Neuronal stem cell (in vitro differentiated cells): ENCODE measurements around the gene GARNL3.

ENCODE experiments used
- DNase-seq: peaks from one replicate; pipeline ENCODE4 v3.0.0-alpha.2; 2013; ENCODE audit warnings: low spot score
- H2AFZ ChIP-seq: one replicate; pipeline ENCODE4 v1.6.1; 2013; ENCODE audit warnings: mild to moderate bottlenecking, low read length, inconsistent platforms
- H2AK5ac ChIP-seq: 2 replicates; pipeline ENCODE4 v1.6.1; 2013; ENCODE audit warnings: low read depth, mild to moderate bottlenecking, inconsistent platforms, low read length, moderate library complexity, mixed read lengths
- H2BK120ac ChIP-seq: 2 replicates; pipeline ENCODE4 v1.6.1; 2013; ENCODE audit warnings: low read depth, mild to moderate bottlenecking, inconsistent platforms, low read length, moderate library complexity, mixed read lengths
- H2BK12ac ChIP-seq: one replicate; pipeline ENCODE4 v1.6.1; 2013; ENCODE audit warnings: low read length, inconsistent platforms
- H2BK15ac ChIP-seq: 2 replicates; pipeline ENCODE4 v1.6.1; 2013; ENCODE audit warnings: mild to moderate bottlenecking, low read length, inconsistent platforms, mixed read lengths
- H2BK5ac ChIP-seq: one replicate; pipeline ENCODE4 v1.6.1; 2013; ENCODE audit warnings: inconsistent platforms, mild to moderate bottlenecking, low read length, moderate library complexity
- H3K14ac ChIP-seq: one replicate; pipeline ENCODE4 v1.6.1; 2013; ENCODE audit warnings: low read length, inconsistent platforms
- H3K18ac ChIP-seq: 2 replicates; pipeline ENCODE4 v1.6.1; 2013; ENCODE audit warnings: low read length, inconsistent platforms
- H3K23ac ChIP-seq: 2 replicates; pipeline ENCODE4 v1.6.1; 2013; ENCODE audit warnings: low read depth, mild to moderate bottlenecking, mixed read lengths, low read length, inconsistent platforms; ENCODE audit not compliant: poor library complexity
- H3K27ac ChIP-seq: replicated peaks from 3 replicates; pipeline ENCODE4 v1.5.1; 2013; ENCODE audit warnings: low read length, inconsistent platforms
- H3K27me3 ChIP-seq, 3 experiments: 2 replicates each; pipeline ENCODE4 v1.6.1; 2013; ENCODE audit warnings: low read length in 3 of 3, mild to moderate bottlenecking in 2 of 3, inconsistent platforms in 1 of 3, low read depth in 1 of 3, mixed read lengths in 1 of 3, moderate library complexity in 1 of 3; ENCODE audit not compliant: control insufficient read depth in 3 of 3, insufficient read depth in 3 of 3
- H3K36me3 ChIP-seq, 2 donors: replicated peaks in 1 of 2; 2 replicates each; pipeline ENCODE4 v1.6.1; 2013; ENCODE audit warnings: low read length in 2 of 2; ENCODE audit not compliant: control insufficient read depth in 2 of 2, insufficient read depth in 2 of 2
- H3K4ac ChIP-seq: 2 replicates; pipeline ENCODE4 v1.6.1; 2013; ENCODE audit warnings: inconsistent platforms, mild to moderate bottlenecking, low read length, moderate library complexity
- H3K4me1 ChIP-seq, 2 donors: 1 replicate in 1 of 2; 2 replicates in 1 of 2; pipeline ENCODE4 v1.6.1; 2013; ENCODE audit warnings: low read length in 2 of 2, low read depth in 1 of 2; ENCODE audit not compliant: control insufficient read depth in 2 of 2, insufficient read depth in 1 of 2
- H3K4me2 ChIP-seq: one replicate; pipeline ENCODE4 v1.6.1; 2013; ENCODE audit warnings: mild to moderate bottlenecking, low read length, inconsistent platforms; ENCODE audit not compliant: insufficient read depth, poor library complexity, severe bottlenecking
- H3K4me3 ChIP-seq, 2 donors: 2 replicates each; pipeline ENCODE4 v1.5.1; 2013; ENCODE audit warnings: low read length in 2 of 2, mild to moderate bottlenecking in 2 of 2, inconsistent platforms in 1 of 2, moderate library complexity in 1 of 2
- H3K79me1 ChIP-seq: one replicate; pipeline ENCODE4 v1.6.1; 2013; ENCODE audit warnings: low read depth, mild to moderate bottlenecking, inconsistent platforms, low read length, moderate library complexity
- H3K9ac ChIP-seq: one replicate; pipeline ENCODE4 v1.6.1; 2013; ENCODE audit warnings: mild to moderate bottlenecking, low read depth, low read length, inconsistent platforms; ENCODE audit not compliant: poor library complexity
- H3K9me3 ChIP-seq, 2 donors: replicated peaks in 1 of 2; 2 replicates each; pipeline versions ENCODE3 to v1.6.1; 2013; ENCODE audit warnings: low read length in 2 of 2, mild to moderate bottlenecking in 2 of 2, inconsistent platforms in 1 of 2, low read depth in 1 of 2, mixed read lengths in 1 of 2, moderate library complexity in 1 of 2; ENCODE audit not compliant: control insufficient read depth in 2 of 2, insufficient read depth in 1 of 2
- H4K8ac ChIP-seq: one replicate; pipeline ENCODE4 v1.6.1; 2013; ENCODE audit warnings: low read depth, mild to moderate bottlenecking, inconsistent platforms, low read length, moderate library complexity
- H4K91ac ChIP-seq: one replicate; pipeline ENCODE4 v1.6.1; 2013; ENCODE audit warnings: low read length, low read depth, mild to moderate bottlenecking, inconsistent platforms; ENCODE audit not compliant: poor library complexity
- WGBS, 2 donors: extraction: QIAGEN DNeasy Blood & Tissue Kit; methylation state at CpG; one replicate each; pipeline ENCODE4 v1.1.7; 2013; ENCODE audit warnings: missing lambda C conversion rate in 2 of 2, mixed read lengths in 1 of 2; ENCODE audit not compliant: insufficient read length in 2 of 2, insufficient replicate concordance in 1 of 2; ENCODE audit errors: extremely low coverage in 2 of 2; 5-methylcytosine and 5-hydroxymethylcytosine counted together

The GARNL3 gene

DNA sequence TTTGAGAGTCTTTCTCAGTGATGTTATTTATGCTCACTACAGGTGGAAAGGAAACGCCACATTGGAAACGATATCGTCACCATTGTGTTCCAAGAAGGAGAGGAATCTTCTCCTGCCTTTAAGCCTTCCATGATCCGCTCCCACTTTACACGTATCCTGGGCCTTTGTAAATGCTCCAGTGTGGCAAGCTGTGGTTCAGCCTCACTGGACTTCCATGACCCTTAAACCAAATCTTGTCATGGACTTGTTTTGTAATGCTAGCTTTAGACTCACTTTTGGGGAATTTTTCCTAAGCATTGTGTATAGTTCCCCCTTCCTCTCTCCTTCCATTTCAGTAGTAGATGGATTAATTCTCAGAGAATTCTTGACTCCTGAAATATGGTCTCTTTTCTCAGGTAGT lies 71.5 kb downstream of the GARNL3 start:
- H3K23ac ChIP-seq, result no peak overlapping the region
- no peaks in the 10 kb centered on the region for H3K27me3 ChIP-seq
- no peak overlapping the region for H3K27ac ChIP-seq
- WGBS, 2 donors, result no CpG with 5 or more reads among the region's 5 CpGs
- no peaks in the 10 kb centered on the region for H3K9me3 ChIP-seq
- H2BK15ac ChIP-seq, result no peak overlapping the region
- H2BK12ac ChIP-seq, result no peak overlapping the region
- no peak overlapping the region for H2BK5ac ChIP-seq
- no peak overlapping the region for H2AFZ ChIP-seq
- no peak overlapping the region for H3K14ac ChIP-seq
- peaks cover 4 to 38% of the 10 kb centered on the region in 2 donors for H3K36me3 ChIP-seq
- H2BK120ac ChIP-seq, result no peak overlapping the region
- no peak overlapping the region for H4K8ac ChIP-seq
- H4K91ac ChIP-seq, result no peak overlapping the region
- H3K18ac ChIP-seq, result no peak overlapping the region
- H3K4me1 ChIP-seq, result no peaks in the 10 kb centered on the region
- no peak overlapping the region for H3K9ac ChIP-seq
- no peak overlapping the region for H3K4me3 ChIP-seq
- DNase-seq, result no peak
- no peak overlapping the region for H3K4me2 ChIP-seq
- no peaks in the 10 kb centered on the region for H3K79me1 ChIP-seq
- no peak overlapping the region for H3K4ac ChIP-seq
- H2AK5ac ChIP-seq, result no peak overlapping the region

DNA sequence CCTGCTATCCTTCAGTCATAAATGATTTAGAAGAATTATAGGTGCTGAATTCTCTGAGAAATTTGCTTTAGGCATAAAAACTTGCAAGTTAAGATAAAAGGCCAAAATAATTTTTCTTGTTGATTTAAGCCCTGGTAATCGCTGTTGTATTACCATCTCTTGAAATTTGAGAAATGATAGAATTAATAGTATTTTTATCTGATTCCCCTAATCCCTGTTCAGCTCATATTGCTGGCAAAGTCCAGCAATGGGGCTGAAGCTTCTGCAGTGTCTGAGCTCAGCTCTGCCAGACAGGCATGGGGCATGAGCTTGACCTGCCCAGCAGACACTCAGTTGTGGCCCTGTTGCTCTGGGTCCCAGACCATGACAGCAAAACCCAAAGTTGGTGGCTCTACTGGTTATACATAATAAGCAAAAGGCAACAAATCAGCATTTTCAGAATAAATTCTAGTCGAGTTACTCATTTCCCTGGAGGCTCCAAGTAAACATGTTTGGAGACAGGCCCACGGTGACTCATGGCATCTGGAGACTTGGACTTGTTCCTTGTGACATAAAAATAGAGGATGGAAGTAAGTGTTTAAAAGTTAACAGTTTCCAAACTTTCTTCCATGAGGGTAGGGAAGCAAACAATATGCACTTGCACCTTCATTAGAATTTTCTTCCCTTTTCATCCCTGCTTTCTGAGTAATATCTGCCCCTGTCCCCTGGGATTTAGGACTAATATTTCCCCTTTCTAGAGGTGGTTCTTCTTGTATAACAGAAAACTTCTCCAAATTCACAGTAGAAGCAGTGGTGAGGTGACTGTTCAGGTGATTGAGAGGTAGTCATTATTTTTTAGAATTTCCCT lies 72.2 kb downstream of the GARNL3 start:
- Histone ChIP-seq H3K79me1 (no peaks in the 10 kb centered on the region), H3K36me3 (peaks cover 4 to 40% of the 10 kb centered on the region in 2 donors), H3K9ac (no peak overlapping the region), H4K91ac (no peak overlapping the region), H3K4ac (no peak overlapping the region), H4K8ac (no peak overlapping the region), H3K27me3 (no peaks in the 10 kb centered on the region), H3K14ac (no peak overlapping the region), H2BK5ac (no peak overlapping the region), H3K4me2 (no peak overlapping the region), H3K18ac (no peak overlapping the region), H2AK5ac (no peak overlapping the region), H3K27ac (no peak overlapping the region), H2BK12ac (no peak overlapping the region), H2BK120ac (no peak overlapping the region), H3K4me1 (no peaks in the 10 kb centered on the region), H3K23ac (no peak overlapping the region), H2BK15ac (no peak overlapping the region), H3K9me3 (no peaks in the 10 kb centered on the region), H3K4me3 (no peak overlapping the region), H2AFZ (no peak overlapping the region)
- no peak for DNase-seq
- no CpG with 5 or more reads among the region's 3 CpGs for WGBS, 2 donors

DNA sequence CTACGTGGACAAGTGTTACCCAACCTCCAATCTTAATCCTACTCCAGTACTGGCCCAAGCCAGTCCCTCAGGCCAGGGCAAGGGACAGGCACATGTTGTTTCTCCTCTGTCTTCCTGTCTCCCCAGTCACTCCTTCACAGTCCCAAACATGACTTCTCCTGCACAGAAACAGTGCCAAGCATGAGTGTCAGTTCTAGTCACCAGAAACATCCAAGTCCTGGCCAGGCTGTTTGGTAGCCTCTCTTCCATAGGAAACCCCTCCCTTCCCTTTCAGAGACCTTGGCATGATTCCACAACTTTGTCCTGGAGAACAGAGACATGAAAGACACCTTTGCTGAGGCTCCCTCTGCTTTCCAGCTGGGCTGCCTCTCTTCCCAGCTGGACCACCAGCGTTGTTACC lies 76.1 kb downstream of the GARNL3 start:
- Histone ChIP-seq H2AK5ac (no peak overlapping the region), H3K4me3 (no peak overlapping the region), H3K14ac (no peak overlapping the region)

DNA sequence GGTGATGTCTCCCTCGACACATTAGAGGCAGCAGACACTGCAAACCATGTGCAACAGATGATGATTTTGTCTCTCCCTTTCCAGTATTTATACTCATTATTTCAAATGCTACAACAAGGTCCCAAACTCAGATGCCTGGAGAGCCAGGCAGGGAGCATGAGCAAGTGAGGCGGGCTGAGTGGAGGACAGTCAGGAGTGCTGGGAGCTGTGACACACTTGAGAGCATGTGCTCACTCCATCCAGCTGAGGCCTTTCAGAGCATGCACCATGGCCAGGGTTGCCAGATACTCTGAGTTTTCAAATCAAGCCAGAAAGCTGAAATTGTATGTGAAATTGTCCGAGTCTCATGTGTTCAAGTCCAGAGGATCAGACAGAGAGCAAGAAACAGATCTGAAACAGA lies 76.6 kb downstream of the GARNL3 start:
- DNase-seq, result no peak
- Histone ChIP-seq H3K14ac (no peak overlapping the region), H3K4me2 (no peak overlapping the region), H2BK5ac (no peak overlapping the region), H4K91ac (no peak overlapping the region), H3K23ac (no peak overlapping the region), H3K9ac (no peak overlapping the region), H3K18ac (no peak overlapping the region), H2AK5ac (no peak overlapping the region), H2BK12ac (no peak overlapping the region), H3K79me1 (no peaks in the 10 kb centered on the region), H3K4me3 (no peak overlapping the region), H3K36me3 (peaks cover 4 to 50% of the 10 kb centered on the region in 2 donors), H3K27me3 (no peaks in the 10 kb centered on the region), H3K9me3 (no peaks in the 10 kb centered on the region), H3K27ac (no peak overlapping the region), H3K4me1 (no peaks in the 10 kb centered on the region), H2AFZ (no peak overlapping the region), H3K4ac (no peak overlapping the region), H4K8ac (no peak overlapping the region), H2BK15ac (no peak overlapping the region), H2BK120ac (no peak overlapping the region)
- WGBS, 2 donors, result no CpG with 5 or more reads among the region's 3 CpGs

More for the DNA sequence above, 76.1 kb downstream of the GARNL3 start:
- no CpG with 5 or more reads among the region's 2 CpGs for WGBS, 2 donors
- no peak overlapping the region for H4K8ac ChIP-seq
- H3K4me2 ChIP-seq, result no peak overlapping the region
- H3K4me1 ChIP-seq, result no peaks in the 10 kb centered on the region
- no peak overlapping the region for H3K9ac ChIP-seq
- no peak overlapping the region for H3K18ac ChIP-seq
- H2BK12ac ChIP-seq, result no peak overlapping the region
- no peak overlapping the region for H4K91ac ChIP-seq
- no peaks in the 10 kb centered on the region for H3K27me3 ChIP-seq
- no peak overlapping the region for H3K23ac ChIP-seq
- H2BK120ac ChIP-seq, result no peak overlapping the region
- no peak overlapping the region for H3K27ac ChIP-seq
- no peaks in the 10 kb centered on the region for H3K9me3 ChIP-seq
- no peak for DNase-seq
- H2BK5ac ChIP-seq, result no peak overlapping the region
- H2BK15ac ChIP-seq, result no peak overlapping the region
- no peak overlapping the region for H3K4ac ChIP-seq
- H2AFZ ChIP-seq, result no peak overlapping the region
- no peaks in the 10 kb centered on the region for H3K79me1 ChIP-seq
- H3K36me3 ChIP-seq, result peaks cover 4 to 50% of the 10 kb centered on the region in 2 donors
